GM21367 (cell line): ENCODE measurements around the gene IKZF5.

Experiments used
- ATAC-seq: cut with Tn5 transposase; IDR thresholded peaks from one replicate; pipeline ENCODE4 v1.9.1; 2021; ENCODE audit not compliant: unreplicated experiment

Gene IKZF5

GRCh38 chr10:123017421-123018165 lies 9.0 kb upstream of the IKZF5 start:
- no peak for ATAC-seq

GRCh38 chr10:123016228-123016627 lies 7.6 kb upstream of the IKZF5 start:
- ATAC-seq = no peak

GRCh38 chr10:123014772-123015171 lies 6.2 kb upstream of the IKZF5 start:
- no peak for ATAC-seq

- no peak for ATAC-seq
Measured at GRCh38 chr10:123013456-123014419, 5.1 kb upstream of the IKZF5 start.

GRCh38 chr10:123011987-123012386 lies 3.4 kb upstream of the IKZF5 start:
- ATAC-seq = no peak

- peak; percentile 26 for ATAC-seq
Measured at GRCh38 chr10:123009105-123009820, 668 bp upstream of the IKZF5 start.

- ATAC-seq = peak; percentile 41
Measured at GRCh38 chr10:123007558-123008354, 839 bp downstream of the IKZF5 start.

DNA sequence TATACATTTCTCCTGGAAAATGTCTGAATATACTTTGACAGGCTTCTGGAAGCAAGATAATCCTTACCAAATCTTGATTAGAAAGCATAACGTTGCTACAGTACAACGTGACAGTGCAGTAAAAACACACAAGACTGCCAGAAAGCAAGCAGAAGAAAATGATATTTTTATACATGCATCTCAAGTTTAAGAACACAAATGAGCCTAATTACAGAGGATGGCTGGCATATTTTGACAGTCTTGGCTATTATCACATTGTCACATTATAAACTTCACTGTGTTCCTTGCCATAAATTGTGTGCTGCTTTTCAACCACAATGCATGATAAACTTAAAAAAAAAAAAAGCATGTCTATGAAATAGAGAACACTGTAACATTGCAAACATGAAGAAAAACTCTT lies 4.3 kb downstream of the IKZF5 start:
- ATAC-seq = no peak

- no peak for ATAC-seq
Measured at GRCh38 chr10:123001370-123001769, 7.2 kb downstream of the IKZF5 start.

DNA sequence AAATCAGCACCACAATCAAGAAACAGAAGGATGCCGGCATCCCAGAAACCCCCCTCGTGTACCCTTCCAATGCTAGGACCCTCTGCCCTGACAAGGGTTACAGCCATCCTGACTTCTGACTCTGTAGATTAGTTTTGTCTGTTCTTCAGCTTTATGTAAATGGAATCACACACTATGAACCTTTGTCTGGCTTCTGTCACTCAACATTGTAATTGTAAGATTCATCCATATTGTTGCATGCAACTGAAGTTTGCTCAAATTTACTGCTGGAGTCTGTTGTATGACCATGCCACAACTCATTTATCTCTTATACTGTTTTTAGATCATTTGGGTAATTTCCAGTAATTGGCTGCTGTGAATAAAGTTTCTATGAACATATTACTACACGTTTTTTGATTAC lies 8.4 kb downstream of the IKZF5 start:
- no peak for ATAC-seq

DNA sequence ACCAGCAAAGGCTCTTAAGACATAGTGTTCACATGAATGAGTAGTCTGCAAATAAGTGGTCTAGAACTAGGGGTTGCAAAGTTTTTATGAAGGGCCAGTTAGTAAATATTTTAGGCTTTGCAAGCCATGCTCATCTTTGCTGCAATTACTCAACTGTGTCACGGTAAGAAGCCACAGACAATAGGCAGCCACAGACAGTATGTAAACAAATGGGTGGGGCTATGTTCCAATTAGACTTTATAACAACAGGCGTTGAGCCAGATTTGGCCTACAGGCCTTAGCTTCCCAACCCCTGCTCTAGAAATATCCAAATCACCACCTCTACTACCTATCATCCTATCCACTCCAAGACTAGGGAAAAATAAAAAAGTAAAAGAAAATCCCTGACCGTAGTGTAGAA lies 9.2 kb downstream of the IKZF5 start:
- no peak for ATAC-seq

GRCh38 chr10:122998934-122999333 lies 9.7 kb downstream of the IKZF5 start:
- no peak for ATAC-seq

GRCh38 chr10:122998360-122998917 lies 10.2 kb downstream of the IKZF5 start:
- ATAC-seq = no peak

DNA sequence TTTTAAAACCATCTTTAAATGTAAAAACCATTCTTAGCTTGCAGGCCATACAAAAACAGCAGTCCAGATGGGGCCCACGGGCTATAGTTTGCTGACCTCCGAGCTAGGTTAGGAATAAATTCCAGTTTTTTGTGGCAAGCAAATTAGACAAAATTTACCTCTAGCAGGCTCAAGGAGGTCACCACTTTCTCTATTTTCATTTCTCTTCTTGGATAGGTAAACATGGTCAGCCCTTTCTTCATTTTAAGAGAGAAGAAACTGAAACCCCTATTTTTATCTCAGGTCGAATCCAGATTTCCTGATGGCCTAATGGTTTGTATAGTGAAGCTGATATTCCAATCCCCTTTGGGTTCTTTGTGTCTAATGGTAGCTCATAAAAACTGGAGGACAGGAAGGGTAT lies 10.7 kb downstream of the IKZF5 start:
- ATAC-seq = peak; percentile 47

DNA sequence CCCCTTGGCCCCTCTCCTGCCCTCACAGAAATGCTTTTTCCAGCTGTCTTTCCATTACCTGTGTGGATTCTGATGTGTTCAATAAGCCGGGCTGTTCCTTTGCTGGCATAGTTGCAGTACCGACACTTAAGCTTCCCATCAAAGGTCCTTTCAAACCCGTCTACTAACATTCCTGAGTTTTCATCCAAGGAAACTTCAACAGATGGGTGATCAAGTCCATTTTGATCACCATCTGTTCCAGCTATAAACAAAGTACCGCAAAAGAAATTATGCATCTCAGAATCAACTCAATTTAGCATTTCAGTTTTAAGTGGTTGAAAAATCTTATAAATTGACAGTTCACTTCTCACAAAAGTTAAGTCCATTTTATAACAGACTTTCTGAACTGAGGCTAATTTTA lies 12.7 kb downstream of the IKZF5 start:
- no peak for ATAC-seq

GRCh38 chr10:122993797-122994336 lies 14.7 kb downstream of the IKZF5 start:
- no peak for ATAC-seq

- no peak for ATAC-seq
Measured at GRCh38 chr10:122992031-122992585, 16.5 kb downstream of the IKZF5 start.

DNA sequence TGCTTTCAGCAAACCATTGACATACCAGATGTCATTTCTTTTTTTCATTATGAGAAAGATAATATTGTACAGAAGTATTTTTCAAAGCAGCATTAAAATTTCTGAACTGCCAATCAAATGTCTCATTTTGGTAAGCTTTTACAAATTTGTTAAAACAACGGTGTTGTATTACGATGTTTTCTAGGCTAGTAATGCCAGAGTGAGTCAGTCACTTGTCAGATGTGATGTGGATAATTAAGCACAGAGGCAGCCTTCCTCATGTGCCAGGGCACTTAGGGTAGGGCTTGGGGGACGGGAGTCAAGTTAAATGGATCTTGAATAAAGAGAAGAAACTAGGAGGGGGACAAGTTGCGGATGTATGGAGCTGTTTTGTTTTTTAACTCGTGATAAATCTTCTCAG lies 18.3 kb downstream of the IKZF5 start:
- ATAC-seq = no peak

DNA sequence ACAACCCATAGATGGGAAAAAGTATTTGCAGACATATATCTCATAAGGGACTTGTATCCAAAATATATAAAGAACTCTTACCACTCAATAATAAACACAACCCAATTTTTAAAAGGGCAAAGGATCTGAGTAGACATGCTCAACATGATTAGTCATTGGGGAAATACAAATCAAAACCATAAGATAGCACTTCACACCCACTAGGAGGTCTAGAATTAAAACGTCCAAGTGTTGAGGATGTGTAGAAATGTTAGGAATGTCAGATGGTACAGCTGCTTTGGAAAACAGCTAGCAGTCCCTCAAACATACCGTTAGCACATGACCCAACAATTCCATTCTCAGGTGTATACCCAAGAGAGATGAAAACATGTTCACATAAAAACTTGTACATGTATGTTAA lies 20.1 kb downstream of the IKZF5 start:
- ATAC-seq = no peak

GRCh38 chr10:122986335-122986734 lies 22.3 kb downstream of the IKZF5 start:
- ATAC-seq = no peak
